T-helper 22 cell (primary cell): ENCODE results near the gene LMNTD1.
"Not testable (repeated sequence)": the region's sequence is repeated elsewhere in the genome, so short reads cannot be mapped to it uniquely, and the experiment has no call there.

Experiments
- DNase-seq: peaks from one replicate; pipeline ENCODE4 v3.0.0-alpha.2; 2020; ENCODE audit warnings: low read depth

LMNTD1 gene, protein sequence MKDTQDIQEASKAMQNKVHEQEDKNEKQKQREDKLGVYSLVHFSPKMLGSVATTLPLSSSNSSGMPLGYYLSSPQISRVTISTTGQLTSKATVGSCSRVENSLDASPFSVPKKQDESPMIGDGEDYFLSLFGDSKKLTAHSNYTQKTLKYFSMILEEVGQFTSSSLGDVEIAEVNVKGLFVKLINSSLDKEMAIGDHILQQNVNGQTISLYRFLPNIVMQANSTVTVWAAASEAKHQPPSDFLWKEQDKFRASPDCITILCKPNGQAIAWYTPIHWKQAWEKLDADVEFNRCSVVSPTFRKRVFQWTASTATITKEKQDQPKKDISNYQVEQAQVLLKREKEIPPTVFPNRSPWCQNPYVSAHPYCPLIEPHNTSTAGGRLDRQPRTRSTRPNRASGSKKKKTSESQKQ

GRCh38 chr12:25553098-25553497, at the start of gene LMNTD1:
Gene LMNTD1 (minus strand): TSS chr12:25553283. CDS start chr12:25552959, 324 bp downstream.
- DNase-seq: no peak

DNA sequence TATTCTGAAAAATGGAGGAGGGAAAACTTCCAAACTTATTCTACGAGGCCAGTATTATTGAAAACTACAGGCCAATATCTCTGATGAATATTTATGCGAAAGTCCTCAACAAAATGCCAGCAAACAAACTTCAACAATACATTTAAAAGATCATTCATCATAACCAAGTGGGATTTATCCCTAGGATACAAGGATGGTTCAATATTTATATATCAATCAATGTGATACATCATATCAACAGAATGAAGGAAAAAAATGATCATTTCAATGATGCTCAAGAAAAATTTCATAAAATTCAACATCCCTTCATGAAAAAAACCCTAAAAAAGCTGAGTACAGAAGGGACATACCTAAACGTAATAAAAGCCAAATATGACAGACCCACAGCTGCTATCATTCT, 45.9 kb upstream of the LMNTD1 start:
- no peak for DNase-seq

DNA sequence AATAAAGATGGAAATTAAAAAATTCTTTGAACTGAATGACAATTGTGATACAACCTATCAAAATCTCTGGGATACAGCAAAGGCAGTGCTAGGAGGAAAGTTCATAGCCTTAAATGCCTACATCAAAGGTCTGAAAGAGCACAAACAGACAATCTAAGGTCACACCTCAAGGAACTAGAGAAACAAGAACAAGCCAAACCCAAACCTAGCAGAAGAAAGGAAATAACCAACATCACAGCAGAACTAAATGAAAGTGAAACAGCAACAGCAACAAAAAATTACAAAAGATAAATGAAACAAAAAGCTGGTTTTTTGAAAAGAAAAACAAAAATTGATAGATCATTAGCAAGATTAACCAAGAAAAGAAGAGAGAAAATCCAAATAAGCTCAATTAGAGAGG, 42.4 kb upstream of the LMNTD1 start:
- DNase-seq: not testable (repeated sequence)

DNA sequence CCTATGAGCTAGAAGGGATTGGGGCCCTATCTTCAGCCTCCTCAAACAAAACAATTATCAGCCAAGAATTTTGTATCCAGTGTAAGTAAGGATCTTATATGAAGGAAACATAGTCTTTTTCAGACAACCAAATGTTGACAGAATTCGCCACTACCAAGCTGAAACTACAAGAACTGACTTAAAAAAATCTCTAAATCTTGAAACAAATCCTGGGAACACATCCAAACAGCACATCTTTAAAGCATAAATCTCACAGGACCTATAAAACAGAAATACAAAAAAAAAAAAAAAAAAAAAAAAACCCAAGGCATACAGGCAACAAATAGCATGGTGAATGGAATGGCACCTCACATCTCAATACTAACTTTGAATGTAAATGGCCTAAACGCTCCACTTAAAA, 41.3 kb upstream of the LMNTD1 start:
- no peak for DNase-seq

DNA sequence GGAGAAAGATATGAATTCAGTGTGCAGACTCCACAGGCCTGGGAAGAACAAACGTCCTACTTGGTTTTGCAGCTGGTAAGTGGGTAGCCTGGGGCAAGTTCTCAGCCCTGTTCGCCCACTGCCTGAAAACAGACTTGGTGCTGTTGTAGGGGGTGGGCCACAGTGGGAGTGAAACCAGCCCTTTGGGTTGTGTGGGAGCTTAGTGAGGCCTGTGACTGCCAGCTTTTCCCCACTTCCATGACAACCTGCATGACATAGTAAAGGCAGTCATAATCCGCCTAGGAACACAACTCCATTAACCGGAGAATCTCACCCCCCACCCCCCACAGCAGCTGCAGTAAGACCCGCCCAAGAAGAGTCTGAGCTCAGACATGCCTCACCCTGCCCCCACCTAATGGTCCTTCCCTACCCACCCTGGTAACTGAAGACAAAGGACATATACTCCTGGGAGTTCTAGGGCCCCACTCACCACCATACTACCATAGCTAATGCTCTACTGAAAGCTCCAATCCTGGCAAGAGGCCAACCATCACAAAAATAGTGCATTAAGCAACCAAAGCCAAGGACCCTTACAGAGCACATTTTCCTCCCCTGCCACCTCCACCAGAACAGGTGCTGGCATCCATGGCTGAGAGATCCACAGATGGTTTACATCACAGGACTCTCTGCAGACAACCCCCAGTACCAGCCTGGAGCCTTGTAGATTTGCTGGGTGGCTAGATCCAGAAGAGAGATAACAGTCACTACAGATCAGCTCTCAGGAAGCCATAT, 39.8 kb upstream of the LMNTD1 start:
- no peak for DNase-seq

- DNase-seq: no peak
These were observed 38.1 kb upstream of the LMNTD1 start for GRCh38 chr12:25591144-25591543.

GRCh38 chr12:25590011-25590721, 37.1 kb upstream of the LMNTD1 start:
- no peak for DNase-seq

DNA sequence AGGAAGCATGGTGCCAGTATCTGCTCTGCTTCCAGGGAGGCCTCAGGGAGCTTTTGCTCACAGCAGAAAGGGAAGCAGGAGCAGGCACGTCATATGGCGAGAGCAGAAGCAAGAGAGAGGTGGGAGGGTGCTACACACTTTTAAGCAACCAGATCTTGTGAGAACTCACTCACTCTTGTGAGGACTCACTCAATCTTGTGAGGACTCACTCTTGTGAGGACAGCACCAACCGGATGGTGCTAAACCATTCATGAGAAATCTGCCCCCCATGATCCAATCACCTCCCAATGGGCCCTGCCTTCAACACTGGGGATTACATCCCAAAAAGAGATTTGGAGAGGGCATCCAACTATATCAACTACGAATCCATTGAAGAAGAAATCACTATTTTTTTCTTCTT, 34.3 kb upstream of the LMNTD1 start:
- DNase-seq: no peak

DNA sequence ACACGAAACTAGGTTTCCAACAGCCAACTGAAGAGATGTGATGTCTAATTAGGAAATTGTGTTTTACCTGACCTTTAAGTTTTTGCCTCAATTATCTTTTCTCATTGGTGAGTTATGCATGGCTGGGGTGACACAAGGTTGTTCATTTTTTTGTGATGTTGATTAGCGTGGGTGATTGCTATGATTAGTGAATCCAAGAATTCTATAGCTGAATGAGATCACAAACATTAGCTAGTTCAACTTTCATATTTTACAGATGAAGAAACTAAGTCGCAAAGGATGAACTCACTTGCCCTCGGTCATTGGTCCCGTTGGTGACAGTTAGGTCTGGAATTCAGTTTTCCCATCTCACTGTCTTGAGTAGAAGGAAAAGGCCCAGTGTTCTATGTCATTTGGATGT, 32.6 kb upstream of the LMNTD1 start:
- no peak for DNase-seq

DNA sequence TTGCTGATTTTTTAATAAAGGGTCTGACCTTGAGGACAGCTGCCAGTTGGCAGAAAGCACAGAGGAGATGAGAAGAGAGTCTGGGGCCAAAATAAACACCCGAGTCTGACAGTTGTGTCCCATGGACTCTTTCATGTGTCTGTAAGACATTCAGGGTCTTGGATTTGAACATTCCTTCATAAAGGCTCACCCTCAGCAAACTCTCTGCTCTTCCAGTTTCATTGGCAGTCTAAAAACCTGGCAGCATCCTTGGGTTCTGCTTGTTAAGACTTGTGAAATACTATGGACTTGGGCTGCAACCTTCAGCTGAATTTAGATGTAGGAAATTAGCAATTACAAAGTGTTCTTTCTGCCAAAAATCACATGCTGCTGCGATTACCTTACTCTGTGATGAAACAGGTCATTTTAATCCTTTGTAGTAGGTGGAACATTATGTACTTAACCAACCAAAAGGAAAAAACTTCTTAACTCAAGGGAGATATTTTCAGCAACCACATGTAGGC, 32.0 kb upstream of the LMNTD1 start:
- DNase-seq: no peak

- DNase-seq: no peak
These were observed 31.5 kb upstream of the LMNTD1 start for GRCh38 chr12:25584596-25584995.

- DNase-seq: no peak
These were observed 30.5 kb upstream of the LMNTD1 start for GRCh38 chr12:25583545-25583944.

DNA sequence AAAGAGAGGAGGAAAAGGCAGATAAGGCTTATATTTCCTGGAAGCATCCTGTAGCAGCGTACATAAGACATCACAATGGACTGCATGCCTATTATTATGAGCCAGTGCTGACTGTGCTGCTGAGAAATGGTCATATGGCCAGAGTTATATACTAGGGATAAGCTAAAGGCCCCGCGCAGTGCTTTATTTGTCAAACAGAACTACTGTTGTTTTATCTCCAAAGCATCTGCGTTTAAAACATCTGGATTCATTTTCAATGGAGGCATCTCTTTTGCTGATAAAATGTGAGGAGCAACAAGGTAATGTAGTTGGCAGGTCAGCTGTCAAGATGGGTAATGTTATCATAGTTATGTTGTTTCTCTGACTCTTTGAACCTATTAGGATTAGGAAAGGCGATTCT, 28.0 kb upstream of the LMNTD1 start:
- no peak for DNase-seq

DNA sequence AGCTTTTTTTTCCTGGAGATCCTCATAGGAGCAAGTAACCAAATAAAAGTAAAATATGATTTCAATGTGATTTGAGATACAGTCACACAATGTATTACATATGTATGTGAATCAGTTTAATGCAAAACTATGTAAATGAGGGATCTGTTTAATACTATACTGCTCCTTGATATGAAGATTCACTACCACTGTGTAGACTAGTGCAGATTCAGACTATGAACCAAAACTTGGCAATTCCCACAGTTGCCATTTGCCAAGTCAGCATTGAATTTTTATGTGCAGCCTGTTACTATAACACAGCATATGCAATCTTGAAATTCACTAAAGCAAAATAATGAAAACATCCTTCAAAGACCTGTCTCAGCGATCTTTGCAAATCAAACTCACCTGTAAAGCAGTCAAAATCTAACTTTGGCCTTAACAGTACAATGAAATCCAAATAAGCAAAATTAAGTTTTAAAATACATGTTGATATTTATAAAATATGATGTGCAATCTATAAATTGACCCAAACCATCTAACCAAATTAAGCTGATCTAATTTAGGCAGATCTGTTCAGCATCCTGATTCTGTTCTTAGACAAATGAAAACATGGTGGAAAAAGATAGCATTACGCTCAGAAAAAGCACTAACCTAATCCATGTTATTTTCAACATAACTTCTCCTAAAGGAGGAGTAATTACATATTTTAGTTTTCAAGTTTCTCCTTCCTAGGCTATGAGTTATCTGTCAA, 25.5 kb upstream of the LMNTD1 start:
- no peak for DNase-seq

GRCh38 chr12:25574761-25575160, 21.7 kb upstream of the LMNTD1 start:
- no peak for DNase-seq

GRCh38 chr12:25573346-25573745, 20.3 kb upstream of the LMNTD1 start:
- no peak for DNase-seq

DNA sequence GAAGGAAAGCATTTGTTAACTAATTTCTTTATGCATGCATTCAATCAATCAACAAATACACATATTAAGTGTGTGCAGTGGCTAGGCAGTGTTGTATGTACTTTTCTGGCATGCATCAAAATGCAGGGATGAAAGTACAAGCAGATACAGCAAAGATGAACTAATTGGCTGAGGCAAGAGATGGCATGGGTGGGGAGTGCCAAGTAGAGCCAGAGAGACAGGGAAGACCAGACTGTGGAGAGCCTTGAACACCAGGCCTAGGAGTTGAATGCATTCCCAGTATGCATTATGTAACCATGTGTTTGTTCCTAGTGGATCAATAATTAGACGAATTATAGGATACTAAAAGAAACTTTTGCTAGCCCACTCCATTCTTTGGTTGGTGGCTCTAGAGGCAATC, 17.3 kb upstream of the LMNTD1 start:
- no peak for DNase-seq

DNA sequence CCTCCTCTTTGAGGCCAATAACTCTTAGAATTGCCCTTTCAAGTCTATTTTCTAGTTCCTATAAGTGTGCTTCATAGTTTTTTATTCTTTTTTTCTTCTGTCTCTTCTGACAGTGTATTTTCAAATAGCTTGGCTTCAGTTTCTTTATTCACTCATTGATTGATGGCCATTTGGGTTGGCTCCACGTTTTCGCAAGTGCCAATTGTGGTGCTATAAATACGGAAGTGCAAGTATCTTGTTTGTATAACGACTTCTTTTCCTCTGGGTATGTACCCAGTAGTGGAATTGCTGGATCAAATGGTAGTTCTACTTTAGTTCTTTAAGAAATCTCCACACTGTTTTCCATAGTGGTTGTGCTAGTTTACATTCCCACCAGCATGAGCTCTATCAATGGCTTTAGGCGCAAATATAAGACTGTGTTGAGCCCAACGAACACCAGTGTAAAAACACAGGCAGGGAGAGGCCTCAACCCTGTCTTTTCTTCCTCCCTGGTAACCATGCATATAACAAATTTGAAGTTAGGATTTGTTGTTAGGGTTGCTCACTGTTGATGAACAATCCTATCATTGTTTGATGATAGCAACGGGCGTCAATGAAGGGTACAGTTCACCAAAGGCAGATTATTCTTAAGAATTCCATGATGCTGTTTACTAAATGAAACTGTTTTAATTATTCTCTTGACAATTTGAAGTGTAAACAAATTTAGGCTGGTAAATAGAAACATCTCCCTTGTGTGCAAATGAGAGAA, 13.3 kb upstream of the LMNTD1 start:
- DNase-seq: no peak

- DNase-seq: no peak
These were observed 5.5 kb upstream of the LMNTD1 start for GRCh38 chr12:25558586-25558985.

GRCh38 chr12:25557830-25558436, 4.8 kb upstream of the LMNTD1 start:
- DNase-seq: no peak

- DNase-seq: no peak
These were observed 3.1 kb upstream of the LMNTD1 start for GRCh38 chr12:25556153-25556552.
